Liver (tissue), 9 donors: Measurements from ENCODE around the gene NOP9. TPM values are rescaled to one million over a fixed set of nuclear protein-coding genes. Genes with fewer than 3 reads are reported as not detected.
A peak's percentile ranks its signal among the peaks of the same experiment; 100 is the strongest.

Source experiments
- DNase-seq: peaks from one replicate; pipeline ENCODE4 v3.0.0-alpha.2; 2017; ENCODE audit warnings: low spot score
- H3K27ac ChIP-seq, 2 donors: one replicate each; pipeline ENCODE4 v1.7.0; 2013; ENCODE audit warnings: inconsistent platforms in 2 of 2, low read length in 2 of 2, control low read depth in 1 of 2, low read depth in 1 of 2, mild to moderate bottlenecking in 1 of 2
- H3K27me3 ChIP-seq, 4 donors: one replicate each; pipeline versions ENCODE4 v1.6.1 to v1.7.0; 2013; ENCODE audit warnings: low read length in 3 of 4, inconsistent platforms in 1 of 4, mild to moderate bottlenecking in 1 of 4, moderate library complexity in 1 of 4; ENCODE audit not compliant: control insufficient read depth in 4 of 4, insufficient read depth in 4 of 4
- H3K36me3 ChIP-seq, 4 donors: one replicate each; pipeline versions ENCODE4 v1.6.1 to v1.7.0; 2013; ENCODE audit warnings: low read length in 3 of 4, mild to moderate bottlenecking in 3 of 4, low read depth in 1 of 4, moderate library complexity in 1 of 4; ENCODE audit not compliant: control insufficient read depth in 4 of 4, insufficient read depth in 3 of 4
- H3K4me1 ChIP-seq, 4 donors: one replicate each; pipeline versions ENCODE4 v1.6.1 to v1.7.0; 2013; ENCODE audit warnings: low read length in 3 of 4, mild to moderate bottlenecking in 3 of 4, moderate library complexity in 1 of 4; ENCODE audit not compliant: control insufficient read depth in 4 of 4, insufficient read depth in 4 of 4
- H3K4me3 ChIP-seq, 3 donors: one replicate each; pipeline versions ENCODE4 v1.6.1 to v1.7.0; 2013; ENCODE audit warnings: low read length in 3 of 3, control low read depth in 1 of 3, low read depth in 1 of 3, mild to moderate bottlenecking in 1 of 3
- H3K9ac ChIP-seq, 2 donors: one replicate each; pipeline ENCODE4 v1.7.0; 2013; ENCODE audit warnings: low read length in 2 of 2, mild to moderate bottlenecking in 2 of 2, moderate library complexity in 2 of 2, control low read depth in 1 of 2, low read depth in 1 of 2
- H3K9me3 ChIP-seq, 4 donors: one replicate each; pipeline versions ENCODE4 v1.6.1 to v1.7.0; 2013; ENCODE audit warnings: low read length in 3 of 4; ENCODE audit not compliant: control insufficient read depth in 4 of 4
- FOXA1 ChIP-seq: IDR thresholded peaks from 2 replicates; pipeline ENCODE4 v1.6.1; 2016; ENCODE audit warnings: antibody characterized with exemption
- FOXA2 ChIP-seq: IDR thresholded peaks from 2 replicates; pipeline ENCODE4 v1.6.1; 2016; ENCODE audit warnings: antibody characterized with exemption
- JUND ChIP-seq, 2 donors: IDR thresholded peaks; 2 replicates each; pipeline ENCODE4 v1.6.1; 2016; ENCODE audit warnings: antibody characterized with exemption in 2 of 2
- NR2F2 ChIP-seq: IDR thresholded peaks from 2 replicates; pipeline ENCODE4 v1.6.1; 2016; ENCODE audit warnings: antibody characterized with exemption
- RAD21 ChIP-seq, 2 donors: IDR thresholded peaks; 2 replicates each; pipeline ENCODE4 v1.6.1; 2016; ENCODE audit warnings: antibody characterized with exemption in 2 of 2, mild to moderate bottlenecking in 2 of 2
- TAF1 ChIP-seq: conservative IDR thresholded peaks from 2 replicates; pipeline ENCODE4 v1.6.1; 2016; ENCODE audit warnings: antibody characterized with exemption, mild to moderate bottlenecking
- YY1 ChIP-seq: IDR thresholded peaks from 2 replicates; pipeline ENCODE4 v1.6.1; 2016; ENCODE audit warnings: antibody characterized with exemption, mild to moderate bottlenecking
- WGBS: extraction: QIAGEN DNeasy Blood & Tissue Kit; methylation state at CpG from one replicate; pipeline ENCODE4 v1.1.7; 2013; 5-methylcytosine and 5-hydroxymethylcytosine counted together
- polyA plus RNA-seq, 2 donors: library from polyadenylated mRNA; stranded (reverse) in 1 of 2; unstranded in 1 of 2; fragments of 200-250 nt in 1 of 2; fragments of >200 nt in 1 of 2; fragmentation: Nextera tagmentation in 1 of 2; extraction: Ambion mirVana in 1 of 2; gene quantifications; one replicate each; pipeline versions ENCODE4 v1.2.1 to v1.2.3, GENCODE V29; 2013 to 2015
- total RNA-seq, 2 donors: library from RNA; depleted of rRNA; stranded (reverse); fragments of >200 nt; gene quantifications; one replicate each; pipeline ENCODE4 v1.2.3, GENCODE V29; 2014
- TF ChIP-seq, protein P1 (sequence below): fragments of 150-350 bp; IDR thresholded peaks from 2 replicates; pipeline ENCODE4 v1.5.1; 2017; ENCODE audit warnings: improper control_type of control experiment, low read depth, low read length; ENCODE audit not compliant: missing input control
- TF ChIP-seq, protein P2 (sequence below): IDR thresholded peaks from 2 replicates; pipeline ENCODE4 v1.6.1; 2016; ENCODE audit warnings: antibody characterized with exemption
- TF ChIP-seq, protein P3 (sequence below): IDR thresholded peaks from 2 replicates; pipeline ENCODE4 v1.6.1; 2016; ENCODE audit warnings: antibody characterized with exemption
- TF ChIP-seq, protein P4 (sequence below): IDR thresholded peaks from 2 replicates; pipeline ENCODE4 v1.6.1; 2016; ENCODE audit warnings: antibody characterized with exemption
- donor health status: healthy.
- donor health status: healthy.
- donor health status: healthy.
- donor health status: healthy.
- donor health status: healthy.

Gene NOP9
- total and polyA plus RNA-seq, 4 donors = 3.8 to 18.2 (median 9.7) TPM

DNA sequence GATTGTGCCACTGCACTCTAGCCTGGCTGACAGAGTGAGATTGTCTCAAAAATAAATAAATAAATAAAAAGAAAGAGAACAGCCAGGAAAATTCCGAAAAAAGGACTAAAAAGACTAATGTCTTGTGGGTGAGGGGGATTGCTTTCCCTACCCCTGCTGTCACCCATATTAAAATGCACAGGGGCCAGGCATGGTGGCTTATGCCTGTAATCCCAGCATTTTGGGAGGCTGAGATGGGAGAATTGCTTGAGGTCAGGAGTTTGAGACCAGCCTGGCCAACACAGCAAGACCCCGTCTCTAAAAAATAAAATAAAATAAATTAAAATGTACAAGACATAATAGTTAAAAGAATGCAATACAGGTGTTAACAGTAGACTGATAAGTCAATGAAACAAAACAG, 6.1 kb upstream of the NOP9 start (continued):
- TF ChIP-seq, protein P1, sequence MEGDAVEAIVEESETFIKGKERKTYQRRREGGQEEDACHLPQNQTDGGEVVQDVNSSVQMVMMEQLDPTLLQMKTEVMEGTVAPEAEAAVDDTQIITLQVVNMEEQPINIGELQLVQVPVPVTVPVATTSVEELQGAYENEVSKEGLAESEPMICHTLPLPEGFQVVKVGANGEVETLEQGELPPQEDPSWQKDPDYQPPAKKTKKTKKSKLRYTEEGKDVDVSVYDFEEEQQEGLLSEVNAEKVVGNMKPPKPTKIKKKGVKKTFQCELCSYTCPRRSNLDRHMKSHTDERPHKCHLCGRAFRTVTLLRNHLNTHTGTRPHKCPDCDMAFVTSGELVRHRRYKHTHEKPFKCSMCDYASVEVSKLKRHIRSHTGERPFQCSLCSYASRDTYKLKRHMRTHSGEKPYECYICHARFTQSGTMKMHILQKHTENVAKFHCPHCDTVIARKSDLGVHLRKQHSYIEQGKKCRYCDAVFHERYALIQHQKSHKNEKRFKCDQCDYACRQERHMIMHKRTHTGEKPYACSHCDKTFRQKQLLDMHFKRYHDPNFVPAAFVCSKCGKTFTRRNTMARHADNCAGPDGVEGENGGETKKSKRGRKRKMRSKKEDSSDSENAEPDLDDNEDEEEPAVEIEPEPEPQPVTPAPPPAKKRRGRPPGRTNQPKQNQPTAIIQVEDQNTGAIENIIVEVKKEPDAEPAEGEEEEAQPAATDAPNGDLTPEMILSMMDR = no peak
- TF ChIP-seq NR2F2 (no peak), JUND (IDR thresholded peaks at IDR 0.05) (no peak), TAF1 (no peak), RAD21 (IDR thresholded peaks at IDR 0.05) (no peak), FOXA1 (no peak)
- TF ChIP-seq, protein P2, sequence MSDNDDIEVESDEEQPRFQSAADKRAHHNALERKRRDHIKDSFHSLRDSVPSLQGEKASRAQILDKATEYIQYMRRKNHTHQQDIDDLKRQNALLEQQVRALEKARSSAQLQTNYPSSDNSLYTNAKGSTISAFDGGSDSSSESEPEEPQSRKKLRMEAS = no peak
- TF ChIP-seq, protein P3, sequence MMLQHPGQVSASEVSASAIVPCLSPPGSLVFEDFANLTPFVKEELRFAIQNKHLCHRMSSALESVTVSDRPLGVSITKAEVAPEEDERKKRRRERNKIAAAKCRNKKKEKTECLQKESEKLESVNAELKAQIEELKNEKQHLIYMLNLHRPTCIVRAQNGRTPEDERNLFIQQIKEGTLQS = no peak

DNA sequence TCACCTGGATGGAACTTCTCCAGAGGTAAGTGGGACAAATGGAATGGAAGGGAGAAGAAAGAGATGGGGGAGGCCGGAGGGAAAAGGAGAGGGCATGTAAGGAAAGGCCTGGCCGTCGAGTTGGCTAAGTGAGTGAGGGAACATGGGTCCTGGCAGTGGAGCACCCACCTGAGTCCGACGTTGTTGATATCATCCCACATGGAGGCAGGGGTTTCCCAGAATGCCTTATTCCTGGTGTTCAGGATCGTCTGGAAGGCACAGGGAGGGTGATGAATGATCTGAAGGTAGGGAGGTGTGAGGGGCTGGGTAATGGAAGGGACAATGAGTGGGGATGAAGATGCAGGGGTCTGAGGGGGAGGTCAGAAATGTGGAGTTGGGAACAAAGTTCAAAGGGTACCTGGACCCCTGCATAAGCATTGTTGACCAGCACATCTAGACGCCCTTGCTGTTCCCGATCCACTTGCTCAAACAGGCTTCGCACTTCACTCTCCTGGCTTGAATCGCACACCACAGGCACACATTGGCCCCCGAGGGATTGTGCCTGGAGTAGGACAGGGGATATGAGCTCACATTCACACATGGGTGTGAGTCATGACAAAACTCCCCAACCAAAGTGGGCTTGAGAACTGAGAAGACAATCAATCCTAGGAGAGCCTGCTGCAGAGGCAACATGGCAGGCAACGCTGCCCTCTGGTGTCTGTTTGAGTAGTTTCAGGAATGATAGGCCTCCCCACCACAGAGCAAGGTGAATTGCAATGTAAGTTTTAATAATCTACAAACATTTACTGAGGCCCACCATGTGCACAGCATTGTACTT, 3.1 kb upstream of the NOP9 start:
- H3K27me3 ChIP-seq = no peaks in the 10 kb centered on the region
- peak; percentile 58 for DNase-seq
- no peak for TF ChIP-seq FOXA2
- TF ChIP-seq, protein P1 = peak; percentile 68
- TF ChIP-seq, protein P4, sequence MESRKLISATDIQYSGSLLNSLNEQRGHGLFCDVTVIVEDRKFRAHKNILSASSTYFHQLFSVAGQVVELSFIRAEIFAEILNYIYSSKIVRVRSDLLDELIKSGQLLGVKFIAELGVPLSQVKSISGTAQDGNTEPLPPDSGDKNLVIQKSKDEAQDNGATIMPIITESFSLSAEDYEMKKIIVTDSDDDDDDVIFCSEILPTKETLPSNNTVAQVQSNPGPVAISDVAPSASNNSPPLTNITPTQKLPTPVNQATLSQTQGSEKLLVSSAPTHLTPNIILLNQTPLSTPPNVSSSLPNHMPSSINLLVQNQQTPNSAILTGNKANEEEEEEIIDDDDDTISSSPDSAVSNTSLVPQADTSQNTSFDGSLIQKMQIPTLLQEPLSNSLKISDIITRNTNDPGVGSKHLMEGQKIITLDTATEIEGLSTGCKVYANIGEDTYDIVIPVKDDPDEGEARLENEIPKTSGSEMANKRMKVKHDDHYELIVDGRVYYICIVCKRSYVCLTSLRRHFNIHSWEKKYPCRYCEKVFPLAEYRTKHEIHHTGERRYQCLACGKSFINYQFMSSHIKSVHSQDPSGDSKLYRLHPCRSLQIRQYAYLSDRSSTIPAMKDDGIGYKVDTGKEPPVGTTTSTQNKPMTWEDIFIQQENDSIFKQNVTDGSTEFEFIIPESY = no peak
- TF ChIP-seq RAD21 (IDR thresholded peaks at IDR 0.05) = peak; percentile 90 to 94
- TF ChIP-seq NR2F2 = no peak
- TF ChIP-seq, protein P2 = no peak
- no peak for TF ChIP-seq YY1
- no peak for TF ChIP-seq TAF1
- peak overlapping the region; percentile 24 to 31 for H3K27ac ChIP-seq
- WGBS = 59% methylated on average over 12 of the region's 12 CpGs
- no peaks in the 10 kb centered on the region for H3K9me3 ChIP-seq
- no peak overlapping the region for H3K4me3 ChIP-seq
- peaks cover 2 to 25% (median 15%) of the 10 kb centered on the region in 4 donors for H3K36me3 ChIP-seq
- peak overlapping the region in 1 of 2 donors; percentile 20 for H3K9ac ChIP-seq
- H3K4me1 ChIP-seq = peaks cover 5 to 71% (median 64%) of the 10 kb centered on the region in 4 donors
